ENCODE results near the gene NAT8L.

Gene NAT8L

DNA sequence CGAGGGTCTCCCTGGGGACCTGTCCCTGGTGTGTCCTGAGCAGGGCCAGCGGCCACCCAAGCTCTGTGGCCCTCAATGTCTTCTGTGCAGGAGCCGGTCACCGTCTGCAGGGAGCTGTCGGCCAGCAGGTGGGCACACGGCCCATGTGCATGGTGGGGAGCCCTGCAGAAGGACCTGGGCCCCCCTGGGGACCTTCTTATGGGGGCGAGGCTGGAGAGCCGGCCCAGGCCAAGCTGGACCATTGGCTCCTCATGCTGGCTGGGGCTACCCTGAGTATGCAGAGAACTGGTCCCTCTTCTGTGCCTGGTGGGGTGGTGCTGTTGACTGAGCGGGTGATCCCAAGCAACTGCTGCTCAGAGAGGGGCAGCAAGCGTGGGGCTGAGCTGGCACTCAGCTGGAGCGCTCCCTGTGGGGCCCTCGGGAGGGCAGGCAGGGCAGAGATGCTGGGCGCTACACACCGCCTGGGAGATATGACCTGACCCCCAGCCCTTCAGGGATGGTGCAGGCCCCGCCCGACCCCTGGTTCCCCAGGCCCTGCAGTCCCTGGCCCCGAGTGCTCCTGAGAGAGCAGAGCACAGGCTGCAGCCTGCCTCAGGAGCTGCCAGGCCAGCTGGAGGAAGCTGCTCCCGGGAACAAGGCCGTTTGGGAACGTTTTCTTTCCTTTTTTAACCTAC is 14.8 kb downstream of the NAT8L start:
- H3K9me3 ChIP-seq: no peaks in the 10 kb centered on the region
- H3K4me3 ChIP-seq (ENCODE audit: low read depth in 1 of 2, low read length in 1 of 2): no peak overlapping the region
- H3K27me3 ChIP-seq: no peaks in the 10 kb centered on the region
- H3K27ac ChIP-seq: no peak overlapping the region
- H3K36me3 ChIP-seq: no peaks in the 10 kb centered on the region
- H3K4me1 ChIP-seq (ENCODE audit: control insufficient read depth in 1 of 2, insufficient read depth in 1 of 2, low read depth in 1 of 2, low read length in 1 of 2): peaks cover 0 to 5% of the 10 kb centered on the region in 2 experiments
- TF ChIP-seq, protein P1, sequence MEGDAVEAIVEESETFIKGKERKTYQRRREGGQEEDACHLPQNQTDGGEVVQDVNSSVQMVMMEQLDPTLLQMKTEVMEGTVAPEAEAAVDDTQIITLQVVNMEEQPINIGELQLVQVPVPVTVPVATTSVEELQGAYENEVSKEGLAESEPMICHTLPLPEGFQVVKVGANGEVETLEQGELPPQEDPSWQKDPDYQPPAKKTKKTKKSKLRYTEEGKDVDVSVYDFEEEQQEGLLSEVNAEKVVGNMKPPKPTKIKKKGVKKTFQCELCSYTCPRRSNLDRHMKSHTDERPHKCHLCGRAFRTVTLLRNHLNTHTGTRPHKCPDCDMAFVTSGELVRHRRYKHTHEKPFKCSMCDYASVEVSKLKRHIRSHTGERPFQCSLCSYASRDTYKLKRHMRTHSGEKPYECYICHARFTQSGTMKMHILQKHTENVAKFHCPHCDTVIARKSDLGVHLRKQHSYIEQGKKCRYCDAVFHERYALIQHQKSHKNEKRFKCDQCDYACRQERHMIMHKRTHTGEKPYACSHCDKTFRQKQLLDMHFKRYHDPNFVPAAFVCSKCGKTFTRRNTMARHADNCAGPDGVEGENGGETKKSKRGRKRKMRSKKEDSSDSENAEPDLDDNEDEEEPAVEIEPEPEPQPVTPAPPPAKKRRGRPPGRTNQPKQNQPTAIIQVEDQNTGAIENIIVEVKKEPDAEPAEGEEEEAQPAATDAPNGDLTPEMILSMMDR (IDR thresholded peaks at IDR 0.05): no peak

DNA sequence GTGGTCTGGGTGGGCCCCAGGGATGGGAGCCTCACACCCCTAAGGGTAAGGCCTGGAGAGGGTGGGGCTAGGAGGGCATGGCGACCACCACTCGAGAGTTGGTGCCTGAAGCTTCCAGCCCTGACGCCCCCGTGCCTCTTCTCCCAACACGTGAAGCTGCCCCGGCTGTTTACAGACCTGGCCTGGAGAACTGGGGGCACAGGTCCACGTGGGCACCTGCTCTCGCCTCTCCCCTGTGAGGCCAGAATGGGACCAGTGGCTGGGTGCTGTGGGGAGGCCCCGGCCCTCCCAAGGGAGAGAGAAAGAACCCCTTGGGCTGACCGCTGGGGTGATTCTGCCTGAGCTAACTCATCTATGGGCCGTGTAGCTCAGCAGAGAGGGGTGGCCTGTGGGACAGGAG is 15.5 kb downstream of the NAT8L start:
- peaks cover 0 to 5% of the 10 kb centered on the region in 2 experiments for H3K4me1 ChIP-seq (ENCODE audit: control insufficient read depth in 1 of 2, insufficient read depth in 1 of 2, low read depth in 1 of 2, low read length in 1 of 2)
- TF ChIP-seq, protein P1 (IDR thresholded peaks at IDR 0.05): no peak
- H3K4me3 ChIP-seq (ENCODE audit: low read depth in 1 of 2, low read length in 1 of 2): no peak overlapping the region

DNA sequence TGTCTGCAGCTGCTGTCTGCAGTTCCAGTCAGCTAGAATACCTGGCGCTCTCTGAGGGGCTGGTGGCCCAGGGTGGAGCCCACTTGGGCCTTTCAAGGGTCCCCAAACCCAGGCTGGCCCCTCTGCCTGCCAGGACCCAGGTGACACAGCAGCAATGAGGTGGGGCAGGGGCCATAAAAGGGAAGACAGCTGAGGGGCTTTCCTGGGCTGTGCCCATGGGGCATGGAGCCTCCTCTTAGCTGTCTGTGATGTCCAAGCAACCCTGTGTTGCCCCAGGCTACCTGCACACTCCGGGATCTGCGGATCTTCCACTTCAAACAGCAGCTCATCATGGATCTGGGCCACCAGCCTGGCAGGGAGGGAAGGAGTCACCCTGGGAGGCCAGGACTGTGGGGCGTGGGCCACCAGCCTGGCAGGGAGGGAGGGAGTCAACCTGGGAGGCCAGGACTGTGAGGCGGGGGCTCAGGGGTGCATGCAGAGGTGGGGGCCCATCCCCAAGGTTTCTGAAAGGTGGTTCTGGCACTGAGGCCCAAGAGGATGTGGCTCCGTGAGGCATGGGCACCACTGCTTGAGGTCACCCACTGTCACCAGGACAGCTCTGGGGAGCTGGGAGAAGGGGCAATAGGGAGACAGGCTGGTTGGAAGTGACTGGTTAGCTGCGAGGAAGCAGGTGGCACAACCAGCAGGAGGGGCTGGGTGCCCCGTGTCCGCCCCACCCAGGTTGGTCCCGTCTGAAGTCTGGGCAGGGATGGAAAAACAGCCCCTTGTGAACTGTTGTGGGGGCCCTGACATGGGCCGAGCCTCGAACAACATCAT is 16.3 kb downstream of the NAT8L start:
- peaks cover 0 to 5% of the 10 kb centered on the region in 2 experiments for H3K4me1 ChIP-seq (ENCODE audit: control insufficient read depth in 1 of 2, insufficient read depth in 1 of 2, low read depth in 1 of 2, low read length in 1 of 2)
- no peaks in the 10 kb centered on the region for H3K9me3 ChIP-seq
- no peak overlapping the region for H3K4me3 ChIP-seq (ENCODE audit: low read depth in 1 of 2, low read length in 1 of 2)
- H3K36me3 ChIP-seq: no peaks in the 10 kb centered on the region
- H3K27me3 ChIP-seq: no peaks in the 10 kb centered on the region
- TF ChIP-seq, protein P1 (IDR thresholded peaks at IDR 0.05): no peak
- no peak overlapping the region for H3K27ac ChIP-seq

More for the DNA sequence above, 15.5 kb downstream of the NAT8L start:
- H3K36me3 ChIP-seq: no peaks in the 10 kb centered on the region
- H3K27ac ChIP-seq: no peak overlapping the region
- no peaks in the 10 kb centered on the region for H3K9me3 ChIP-seq
- no peaks in the 10 kb centered on the region for H3K27me3 ChIP-seq

DNA sequence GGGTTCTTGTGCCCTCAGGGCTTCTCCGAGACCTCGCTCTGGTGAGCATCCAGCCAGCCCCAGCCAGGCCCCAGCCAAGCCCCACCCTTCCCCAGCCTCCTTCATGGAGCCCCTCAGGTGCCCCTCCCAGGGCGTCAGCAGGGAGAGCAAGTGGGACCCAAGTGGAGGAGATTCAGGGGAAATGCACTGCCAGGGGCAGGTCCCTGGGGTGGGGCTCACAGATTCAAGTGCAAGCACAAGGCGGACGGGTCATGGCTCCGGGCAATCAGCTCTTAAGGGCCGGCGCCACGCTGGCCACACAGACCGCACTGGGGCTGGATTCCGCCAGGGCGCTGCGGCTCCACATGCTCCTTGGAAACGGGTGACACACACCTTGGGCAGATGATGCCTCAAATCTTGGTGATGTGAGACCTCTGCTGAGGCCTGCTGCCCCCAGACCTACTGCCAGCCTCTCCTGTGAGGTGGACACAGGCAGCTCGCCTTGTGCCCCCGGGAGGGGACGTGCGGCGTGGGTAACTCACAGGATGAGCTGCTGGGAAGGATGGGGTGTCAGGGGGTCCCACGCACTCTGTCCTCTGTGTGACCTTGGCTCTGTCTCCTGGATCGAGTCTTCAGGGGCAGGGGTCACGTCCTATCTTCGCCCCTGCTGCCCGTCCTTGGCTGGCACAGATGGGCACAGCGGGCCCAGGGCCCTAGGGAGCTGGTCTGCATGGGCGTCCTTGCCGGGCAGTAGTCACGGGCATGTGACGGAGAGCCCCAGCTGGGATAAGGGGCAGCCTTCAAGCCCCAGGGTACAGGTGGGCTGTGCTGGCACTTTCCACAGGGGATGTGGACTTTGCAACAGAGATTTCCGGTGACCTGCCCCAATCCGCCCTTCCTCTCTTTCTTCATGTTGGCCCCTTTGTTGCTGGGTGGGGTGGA is 17.1 kb downstream of the NAT8L start:
- Histone ChIP-seq H3K27ac (no peak overlapping the region), H3K36me3 (no peaks in the 10 kb centered on the region), H3K27me3 (no peaks in the 10 kb centered on the region), H3K4me1 (ENCODE audit: control insufficient read depth in 1 of 2, insufficient read depth in 1 of 2, low read depth in 1 of 2, low read length in 1 of 2) (peaks cover 0 to 5% of the 10 kb centered on the region in 2 experiments), H3K4me3 (ENCODE audit: low read depth in 1 of 2, low read length in 1 of 2) (no peak overlapping the region), H3K9me3 (no peaks in the 10 kb centered on the region)
- TF ChIP-seq, protein P1 (IDR thresholded peaks at IDR 0.05): no peak

DNA sequence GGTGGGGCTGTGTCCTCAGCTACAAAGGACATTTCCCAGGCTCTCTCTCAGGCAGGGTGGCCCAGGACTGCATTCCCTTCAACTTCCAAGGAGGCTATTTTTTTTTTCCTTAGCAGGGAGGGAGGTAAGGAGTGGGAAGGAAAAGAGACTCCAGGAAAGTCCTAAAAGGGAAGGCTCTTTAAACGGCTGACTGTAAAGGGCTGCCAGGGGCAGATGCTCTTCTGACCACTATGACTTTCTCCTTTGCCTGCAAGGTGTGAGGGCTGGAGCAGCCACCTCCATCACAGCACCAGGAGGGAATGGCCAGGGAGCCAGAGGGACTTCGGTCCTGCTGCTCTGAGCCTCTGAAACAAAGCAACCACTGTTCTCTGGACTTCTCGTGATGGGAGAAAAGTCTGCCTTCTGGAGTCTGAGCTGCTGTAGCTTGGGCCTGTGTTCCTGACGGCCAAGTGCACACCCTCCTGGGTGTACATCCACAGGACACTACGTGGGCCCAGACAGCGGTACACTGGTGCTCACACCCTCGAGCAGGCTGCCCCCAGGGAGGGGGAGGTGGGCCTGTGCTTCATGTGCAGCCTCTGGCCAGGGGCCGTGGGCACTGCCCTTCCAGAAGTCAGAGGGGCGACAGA is 17.9 kb downstream of the NAT8L start:
- TF ChIP-seq, protein P1 (IDR thresholded peaks at IDR 0.05): no peak
- Histone ChIP-seq H3K36me3 (no peaks in the 10 kb centered on the region), H3K27me3 (no peaks in the 10 kb centered on the region)

More for the DNA sequence above, 17.9 kb downstream of the NAT8L start:
- H3K27ac ChIP-seq: no peak overlapping the region
- H3K4me3 ChIP-seq (ENCODE audit: low read depth in 1 of 2, low read length in 1 of 2): no peak overlapping the region
- H3K9me3 ChIP-seq: no peaks in the 10 kb centered on the region
- H3K4me1 ChIP-seq (ENCODE audit: control insufficient read depth in 1 of 2, insufficient read depth in 1 of 2, low read depth in 1 of 2, low read length in 1 of 2): peaks cover 0 to 5% of the 10 kb centered on the region in 2 experiments

All from neutrophil (primary cell).